Neuron (in vitro differentiated cells): Measurements from ENCODE around the gene MCF2.

Experiments used
- H2AFZ ChIP-seq: one replicate; pipeline ENCODE4 v1.6.1; 2013; ENCODE audit warnings: low read depth, mild to moderate bottlenecking, inconsistent platforms, low read length, moderate library complexity
- H3K27me3 ChIP-seq: one replicate; pipeline ENCODE4 v1.6.1; 2013; ENCODE audit warnings: low read length; ENCODE audit not compliant: insufficient read depth
- H3K36me3 ChIP-seq: one replicate; pipeline ENCODE4 v1.6.1; 2013; ENCODE audit warnings: low read length; ENCODE audit not compliant: insufficient read depth
- H3K4me1 ChIP-seq: one replicate; pipeline ENCODE4 v1.6.1; 2013; ENCODE audit warnings: low read length; ENCODE audit not compliant: insufficient read depth
- H3K4me3 ChIP-seq: 2 replicates; pipeline ENCODE4 v1.5.1; 2013; ENCODE audit warnings: mild to moderate bottlenecking, low read length, moderate library complexity
- H3K9me3 ChIP-seq: one replicate; pipeline ENCODE4 v1.6.1; 2013; ENCODE audit warnings: low read length

Gene MCF2

GRCh38 chrX:139560221-139560620 is 147.7 kb downstream of the MCF2 start:
- no peaks in the 10 kb centered on the region for H3K9me3 ChIP-seq
- no peak overlapping the region for H3K4me3 ChIP-seq
- H3K4me1 ChIP-seq: peaks cover 4% of the 10 kb centered on the region
- no peaks in the 10 kb centered on the region for H3K36me3 ChIP-seq
- no peak overlapping the region for H2AFZ ChIP-seq
- H3K27me3 ChIP-seq: no peaks in the 10 kb centered on the region

- Histone ChIP-seq H3K27me3 (no peaks in the 10 kb centered on the region), H3K9me3 (no peaks in the 10 kb centered on the region), H3K4me3 (no peak overlapping the region), H3K36me3 (no peaks in the 10 kb centered on the region), H2AFZ (no peak overlapping the region), H3K4me1 (peaks cover 2% of the 10 kb centered on the region)
Observed at GRCh38 chrX:139559383-139560042, 148.5 kb downstream of the MCF2 start.

GRCh38 chrX:139554991-139555675 is 152.8 kb downstream of the MCF2 start:
- no peak overlapping the region for H2AFZ ChIP-seq
- no peaks in the 10 kb centered on the region for H3K4me1 ChIP-seq
- no peaks in the 10 kb centered on the region for H3K36me3 ChIP-seq
- no peaks in the 10 kb centered on the region for H3K9me3 ChIP-seq
- no peak overlapping the region for H3K4me3 ChIP-seq
- no peaks in the 10 kb centered on the region for H3K27me3 ChIP-seq

- H3K4me1 ChIP-seq: no peaks in the 10 kb centered on the region
- H3K9me3 ChIP-seq: no peaks in the 10 kb centered on the region
- no peaks in the 10 kb centered on the region for H3K36me3 ChIP-seq
- H3K27me3 ChIP-seq: no peaks in the 10 kb centered on the region
- no peak overlapping the region for H2AFZ ChIP-seq
- H3K4me3 ChIP-seq: no peak overlapping the region
Observed at GRCh38 chrX:139554376-139554775, 153.6 kb downstream of the MCF2 start.

- H3K4me3 ChIP-seq: no peak overlapping the region
- no peaks in the 10 kb centered on the region for H3K36me3 ChIP-seq
- H3K4me1 ChIP-seq: no peaks in the 10 kb centered on the region
- no peak overlapping the region for H2AFZ ChIP-seq
- no peaks in the 10 kb centered on the region for H3K27me3 ChIP-seq
- no peaks in the 10 kb centered on the region for H3K9me3 ChIP-seq
Observed at GRCh38 chrX:139544591-139544990, 163.4 kb downstream of the MCF2 start.

- no peaks in the 10 kb centered on the region for H3K4me1 ChIP-seq
- H3K4me3 ChIP-seq: no peak overlapping the region
- H3K36me3 ChIP-seq: no peaks in the 10 kb centered on the region
- H2AFZ ChIP-seq: no peak overlapping the region
- H3K9me3 ChIP-seq: no peaks in the 10 kb centered on the region
- H3K27me3 ChIP-seq: no peaks in the 10 kb centered on the region
Observed at GRCh38 chrX:139543920-139544319, 164.0 kb downstream of the MCF2 start.

GRCh38 chrX:139542652-139543051 is 165.3 kb downstream of the MCF2 start:
- no peak overlapping the region for H2AFZ ChIP-seq
- no peaks in the 10 kb centered on the region for H3K27me3 ChIP-seq
- no peaks in the 10 kb centered on the region for H3K36me3 ChIP-seq
- H3K4me1 ChIP-seq: no peaks in the 10 kb centered on the region
- H3K9me3 ChIP-seq: no peaks in the 10 kb centered on the region
- no peak overlapping the region for H3K4me3 ChIP-seq

GRCh38 chrX:139538907-139539790 is 168.8 kb downstream of the MCF2 start:
- Histone ChIP-seq H3K27me3 (no peaks in the 10 kb centered on the region), H3K9me3 (no peaks in the 10 kb centered on the region), H3K4me3 (no peak overlapping the region), H3K36me3 (no peaks in the 10 kb centered on the region), H3K4me1 (no peaks in the 10 kb centered on the region), H2AFZ (no peak overlapping the region)

- Histone ChIP-seq H3K27me3 (no peaks in the 10 kb centered on the region), H3K9me3 (no peaks in the 10 kb centered on the region), H3K36me3 (no peaks in the 10 kb centered on the region), H3K4me3 (no peak overlapping the region), H3K4me1 (no peaks in the 10 kb centered on the region), H2AFZ (no peak overlapping the region)
Observed at GRCh38 chrX:139533444-139533843, 174.5 kb downstream of the MCF2 start.

GRCh38 chrX:139532834-139533233 is 175.1 kb downstream of the MCF2 start:
- Histone ChIP-seq H3K36me3 (no peaks in the 10 kb centered on the region), H3K27me3 (no peaks in the 10 kb centered on the region), H2AFZ (no peak overlapping the region), H3K9me3 (no peaks in the 10 kb centered on the region), H3K4me3 (no peak overlapping the region), H3K4me1 (no peaks in the 10 kb centered on the region)
